ENCODE data around the gene MOBP.

MOBP gene

DNA sequence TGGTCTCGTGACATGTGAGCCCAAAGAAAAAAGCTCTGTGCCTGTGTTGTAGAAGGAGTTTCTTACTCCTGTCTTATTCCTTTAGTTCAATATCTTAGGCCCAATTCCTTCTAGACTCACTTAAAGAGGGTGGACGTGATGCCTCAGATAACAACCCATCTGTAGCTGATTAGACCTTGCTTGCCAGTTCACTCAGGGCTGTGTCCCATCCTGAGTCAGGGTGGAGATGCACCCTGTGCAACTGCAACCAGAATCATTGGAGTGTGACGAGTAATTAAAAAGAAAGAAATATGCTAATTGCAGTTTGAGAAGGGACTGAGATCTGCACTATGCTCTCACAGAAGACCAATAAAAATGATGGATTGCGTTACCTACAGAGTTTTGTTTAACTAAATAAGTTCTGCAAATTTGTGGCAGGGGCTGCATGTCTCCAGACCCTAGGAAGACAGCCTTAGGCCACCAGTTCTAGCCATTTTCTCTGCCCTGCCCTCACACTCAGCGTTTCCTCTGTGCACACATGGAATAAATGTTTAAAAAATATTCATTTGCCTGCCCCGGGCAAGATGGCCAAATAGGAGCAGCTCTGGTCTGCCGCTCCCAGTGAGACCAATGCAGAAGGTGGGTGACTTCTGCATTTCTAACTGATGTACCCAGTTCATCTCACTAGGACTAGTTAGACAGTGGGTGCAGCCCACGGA, 83.0 kb downstream of the MOBP start:
- no peak for DNase-seq
